Hepatocyte (in vitro differentiated cells): ENCODE results near the gene TMED10. TPM values are rescaled to one million over a fixed set of nuclear protein-coding genes. Genes with fewer than 3 reads are reported as not detected.

Source experiments
- DNase-seq: peaks from one replicate; pipeline ENCODE4 v3.0.0-alpha.2; 2016; ENCODE audit warnings: low spot score
- H2AFZ ChIP-seq: fragments of 200-600 bp; sonication (generic); 2 replicates; pipeline ENCODE4 v1.6.0; 2016; ENCODE audit warnings: antibody characterized with exemption, mild to moderate bottlenecking
- H3K27ac ChIP-seq: fragments of 200-600 bp; sonication (generic); 2 replicates; pipeline ENCODE4 v1.5.1; 2016; ENCODE audit warnings: mild to moderate bottlenecking
- H3K27me3 ChIP-seq: fragments of 200-600 bp; sonication (generic); 2 replicates; pipeline ENCODE4 v1.6.1; 2016
- H3K36me3 ChIP-seq: fragments of 200-600 bp; sonication (generic); replicated peaks from 2 replicates; pipeline ENCODE4 v1.5.1; 2016; ENCODE audit warnings: low read depth; ENCODE audit not compliant: insufficient read depth
- H3K4me1 ChIP-seq: fragments of 200-600 bp; sonication (generic); 2 replicates; pipeline ENCODE4 v1.5.1; 2016; ENCODE audit warnings: mild to moderate bottlenecking, moderate library complexity; ENCODE audit not compliant: insufficient read depth
- H3K4me2 ChIP-seq: fragments of 200-600 bp; sonication (generic); 2 replicates; pipeline ENCODE4 v1.6.0; 2016
- H3K4me3 ChIP-seq: fragments of 200-600 bp; sonication (generic); 2 replicates; pipeline ENCODE4 v1.5.1; 2016; ENCODE audit warnings: mild to moderate bottlenecking
- H3K79me2 ChIP-seq: fragments of 200-600 bp; sonication (generic); 2 replicates; pipeline ENCODE4 v1.6.0; 2017; ENCODE audit warnings: mild to moderate bottlenecking
- H3K9me2 ChIP-seq: fragments of 200-600 bp; sonication (generic); replicated peaks from 2 replicates; pipeline ENCODE4 v1.6.0; 2017; ENCODE audit warnings: mild to moderate bottlenecking; ENCODE audit not compliant: insufficient read depth
- H3K9me3 ChIP-seq: fragments of 200-600 bp; sonication (generic); 2 replicates; pipeline ENCODE4 v1.5.1; 2016; ENCODE audit warnings: low read depth, mild to moderate bottlenecking
- H4K20me1 ChIP-seq: fragments of 200-600 bp; sonication (generic); 2 replicates; pipeline ENCODE4 v1.6.0; 2016; ENCODE audit warnings: mild to moderate bottlenecking; ENCODE audit not compliant: insufficient read depth, poor library complexity, severe bottlenecking
- CTCF ChIP-seq: fragments of 200-600 bp; sonication (generic); IDR thresholded peaks from 2 replicates; pipeline ENCODE4 v1.5.1; 2016; ENCODE audit warnings: antibody characterized with exemption, mild to moderate bottlenecking; ENCODE audit not compliant: poor library complexity
- EZH2 ChIP-seq: fragments of 200-600 bp; sonication (generic); IDR thresholded peaks from 2 replicates; pipeline ENCODE4 v1.6.1; 2016; ENCODE audit warnings: antibody characterized with exemption, mild to moderate bottlenecking, borderline replicate concordance
- EZH2phosphoT487 ChIP-seq: fragments of 200-600 bp; sonication (generic); IDR thresholded peaks from one replicate; pipeline ENCODE4 v1.6.1; 2018; ENCODE audit warnings: antibody characterized with exemption, mild to moderate bottlenecking, low read depth, moderate library complexity; ENCODE audit not compliant: unreplicated experiment, severe bottlenecking
- WGBS: methylation state at CpG from one replicate; pipeline ENCODE4 v1.1.6; 2016; ENCODE audit warnings: low lambda C conversion rate; ENCODE audit errors: missing lambda C conversion rate; 5-methylcytosine and 5-hydroxymethylcytosine counted together
- polyA plus RNA-seq: library from polyadenylated mRNA; unstranded; fragments of >200 nt; fragmentation: Nextera tagmentation; extraction: Ambion mirVana; gene quantifications from 2 replicates; pipeline ENCODE4 v1.2.1, GENCODE V29; 2016
- total RNA-seq: library from RNA; depleted of rRNA; stranded (reverse); fragments of >200 nt; gene quantifications from 2 replicates; pipeline ENCODE4 v1.2.3, GENCODE V29; 2014

TMED10 gene
- total and polyA plus RNA-seq, 2 experiments from 2014 or later: 375 to 390 TPM

GRCh38 chr14:75140620-75141019 is 35.8 kb downstream of the TMED10 start:
- no peaks in the 10 kb centered on the region for H3K36me3 ChIP-seq
- H3K4me2 ChIP-seq: no peak overlapping the region
- WGBS: 99% methylated on average over 2 of the region's 2 CpGs
- H3K79me2 ChIP-seq: peaks cover 74% of the 10 kb centered on the region
- H3K27me3 ChIP-seq: no peaks in the 10 kb centered on the region
- H3K9me2 ChIP-seq: no peaks in the 10 kb centered on the region
- H4K20me1 ChIP-seq: peaks cover 14% of the 10 kb centered on the region
- H3K4me3 ChIP-seq: no peak overlapping the region
- no peaks in the 10 kb centered on the region for H3K9me3 ChIP-seq
- no peak for DNase-seq
- H3K4me1 ChIP-seq: no peaks in the 10 kb centered on the region
- no peak overlapping the region for H3K27ac ChIP-seq
- H2AFZ ChIP-seq: no peak overlapping the region
- TF ChIP-seq EZH2phosphoT487 (no peak), EZH2 (no peak), CTCF (no peak)

- 89% methylated on average over 2 of the region's 2 CpGs for WGBS
- no peak overlapping the region for H2AFZ ChIP-seq
- peaks cover 14% of the 10 kb centered on the region for H4K20me1 ChIP-seq
- H3K4me3 ChIP-seq: no peak overlapping the region
- H3K9me2 ChIP-seq: no peaks in the 10 kb centered on the region
- no peak for DNase-seq
- no peaks in the 10 kb centered on the region for H3K4me1 ChIP-seq
- H3K27ac ChIP-seq: no peak overlapping the region
- no peaks in the 10 kb centered on the region for H3K36me3 ChIP-seq
- H3K27me3 ChIP-seq: no peaks in the 10 kb centered on the region
- H3K4me2 ChIP-seq: no peak overlapping the region
- H3K79me2 ChIP-seq: peaks cover 67% of the 10 kb centered on the region
- TF ChIP-seq EZH2phosphoT487: no peak
- TF ChIP-seq EZH2: no peak
- TF ChIP-seq CTCF: no peak
- no peaks in the 10 kb centered on the region for H3K9me3 ChIP-seq
These were observed 37.2 kb downstream of the TMED10 start for GRCh38 chr14:75139185-75139584.

- H3K9me2 ChIP-seq: no peaks in the 10 kb centered on the region
- no peak for TF ChIP-seq EZH2phosphoT487
- no peak overlapping the region for H3K27ac ChIP-seq
- H2AFZ ChIP-seq: no peak overlapping the region
- H4K20me1 ChIP-seq: peaks cover 14% of the 10 kb centered on the region
- no peaks in the 10 kb centered on the region for H3K4me1 ChIP-seq
- H3K27me3 ChIP-seq: no peaks in the 10 kb centered on the region
- no peaks in the 10 kb centered on the region for H3K9me3 ChIP-seq
- whole genome bisulfite sequencing: 94% methylated on average over 1 of the region's 1 CpG
- DNase-seq: no peak
- H3K4me3 ChIP-seq: no peak overlapping the region
- H3K4me2 ChIP-seq: no peak overlapping the region
- H3K36me3 ChIP-seq: no peaks in the 10 kb centered on the region
- peaks cover 66% of the 10 kb centered on the region for H3K79me2 ChIP-seq
These were observed 37.9 kb downstream of the TMED10 start for GRCh38 chr14:75138492-75138891.

- H3K4me1 ChIP-seq: no peaks in the 10 kb centered on the region
- no peaks in the 10 kb centered on the region for H3K27me3 ChIP-seq
- no peaks in the 10 kb centered on the region for H3K9me2 ChIP-seq
- H3K79me2 ChIP-seq: peaks cover 30% of the 10 kb centered on the region
- no peak overlapping the region for H3K4me3 ChIP-seq
- H2AFZ ChIP-seq: no peak overlapping the region
- no peak overlapping the region for H3K27ac ChIP-seq
- H4K20me1 ChIP-seq: peaks cover under 1% of the 10 kb centered on the region
- no peak overlapping the region for H3K4me2 ChIP-seq
- H3K36me3 ChIP-seq: no peaks in the 10 kb centered on the region
- TF ChIP-seq CTCF: no peak
- TF ChIP-seq EZH2: no peak
- no peak for TF ChIP-seq EZH2phosphoT487
- no peak for DNase-seq
- H3K9me3 ChIP-seq: no peaks in the 10 kb centered on the region
- 88% methylated on average over 6 of the region's 6 CpGs for WGBS
These were observed 41.8 kb downstream of the TMED10 start for GRCh38 chr14:75134644-75135043.
